Spleen (tissue), 11 donors: ENCODE results near the gene SNCB. TPM values are rescaled to one million over a fixed set of nuclear protein-coding genes. Genes with fewer than 3 reads are reported as not detected.

Experiments used
- DNase-seq: peaks from one replicate; pipeline ENCODE4 v3.0.0-alpha.2; 2020
- H3K27ac ChIP-seq, 8 donors: fragments of 200-600 bp; sonication (generic) in 7 of 8; 1 replicate in 4 of 8; 2 replicates in 4 of 8; pipeline versions ENCODE4 v1.5.0 to v1.8.0; 2016 to 2021; ENCODE audit warnings: inconsistent platforms in 4 of 8, mild to moderate bottlenecking in 4 of 8, moderate library complexity in 1 of 8
- H3K27me3 ChIP-seq, 7 donors: fragments of 200-600 bp; sonication (generic) in 6 of 7; replicated peaks in 1 of 7; 1 replicate in 4 of 7; 2 replicates in 3 of 7; pipeline versions ENCODE4 v1.5.0 to v1.8.0; 2016 to 2021; ENCODE audit warnings: inconsistent platforms in 3 of 7, mild to moderate bottlenecking in 1 of 7
- H3K36me3 ChIP-seq, 6 donors: fragments of 200-600 bp; sonication (generic) in 5 of 6; 1 replicate in 4 of 6; 2 replicates in 2 of 6; pipeline versions ENCODE4 v1.5.0 to v1.8.0; 2016 to 2021; ENCODE audit warnings: inconsistent platforms in 2 of 6
- H3K4me1 ChIP-seq, 6 donors: fragments of 200-600 bp; sonication (generic) in 5 of 6; 1 replicate in 3 of 6; 2 replicates in 3 of 6; pipeline versions ENCODE4 v1.5.0 to v1.8.0; 2016 to 2021; ENCODE audit warnings: inconsistent platforms in 3 of 6
- H3K4me3 ChIP-seq, 8 donors: fragments of 200-600 bp; sonication (generic) in 7 of 8; 1 replicate in 4 of 8; 2 replicates in 4 of 8; pipeline versions ENCODE4 v1.5.0 to v1.8.0; 2016 to 2021; ENCODE audit warnings: inconsistent platforms in 4 of 8, mild to moderate bottlenecking in 4 of 8, moderate library complexity in 2 of 8
- H3K9me3 ChIP-seq, 8 donors: fragments of 200-600 bp; sonication (generic) in 7 of 8; 1 replicate in 4 of 8; 2 replicates in 4 of 8; pipeline versions ENCODE4 v1.5.0 to v1.8.0; 2016 to 2021; ENCODE audit warnings: inconsistent platforms in 4 of 8
- CTCF ChIP-seq, 11 experiments: fragments of 200-600 bp in 7 of 11; fragments of 450-650 bp in 4 of 11; sonication (generic) in 4 of 11; IDR thresholded peaks in 8 of 11; conservative IDR thresholded peaks in 3 of 11; 1 replicate in 7 of 11; 2 replicates in 4 of 11; pipeline versions ENCODE4 v1.4.0 to v1.8.0; 2016 to 2021; ENCODE audit warnings: antibody characterized with exemption in 11 of 11, inconsistent platforms in 4 of 11, mild to moderate bottlenecking in 1 of 11
- POLR2A ChIP-seq, 3 donors: fragments of 450-650 bp; IDR thresholded peaks; one replicate each; pipeline ENCODE4 v1.5.1; 2017; ENCODE audit warnings: antibody characterized with exemption in 3 of 3, mild to moderate bottlenecking in 1 of 3
- POLR2AphosphoS5 ChIP-seq, 3 donors: sonication (generic); formaldehyde crosslinking; IDR thresholded peaks; one replicate each; pipeline ENCODE4 v1.5.1; 2017; ENCODE audit warnings: antibody characterized with exemption in 3 of 3
- WGBS, 5 donors: extraction: QIAGEN DNeasy Blood & Tissue Kit in 3 of 5; methylation state at CpG; one replicate each; pipeline versions ENCODE4 v1.1.5 to v1.1.7; 2013 to 2018; 5-methylcytosine and 5-hydroxymethylcytosine counted together
- intact Hi-C: fragments of 100-400 bp; cut with DNase I; formaldehyde crosslinking; loops from one replicate; pipeline ENCODE4 v1.15.0; 2023; ENCODE audit warnings: low total_unique reads
- polyA plus RNA-seq, 3 donors: library from polyadenylated mRNA; stranded (reverse); fragments of 200-250 nt; gene quantifications; one replicate each; pipeline ENCODE4 v1.2.1, GENCODE V29; 2013
- total RNA-seq, 7 donors: library from RNA; depleted of rRNA in 3 of 7; stranded (reverse); fragments of >200 nt in 3 of 7; fragmentation: NEBNext Ultra II Directional in 4 of 7; extraction: Animal tissue kit (Norgen Biotek cat#: 25700) in 4 of 7; gene quantifications; one replicate each; pipeline versions ENCODE4 v1.1.0 to v1.2.1, GENCODE V29; 2016 to 2021
- donor health status: healthy with polysubstance abuse.
- donor health status: DM: no; HTN: no; CAD: no; lungs with moderate emphysema.
- donor health status: DM: no; HTN: no; CAD: no.
- donor health status: Bipolar disorder and iron deficiency.
- donor health status: healthy.
- donor health status: DM: no; HTN: no; CAD: no.
- donor health status: DM: yes; HTN: yes; CAD: no.

SNCB gene
- total and polyA plus RNA-seq, 10 donors, result 0.19 to 0.41 (median 0.33) TPM; not detected in 7

- H3K27ac ChIP-seq, result no peak overlapping the region
- H3K4me1 ChIP-seq, result peaks cover 4 to 29% (median 22%) of the 10 kb centered on the region in 6 donors
- peak overlapping the region in 5 of 8 donors; percentile 6 to 53 (median 8) for H3K4me3 ChIP-seq
- peak; percentile 87 for DNase-seq
- 2 to 5% (median 3%) methylated on average over 6 to 31 of the region's 31 CpGs for WGBS, 5 donors
- H3K36me3 ChIP-seq, result no peaks in the 10 kb centered on the region
- intact Hi-C loops, result no loop called here
- no peak for TF ChIP-seq POLR2AphosphoS5 (IDR thresholded peaks at IDR 0.05)
- peak in 4 of 11 experiments; percentile 9 to 38 (median 14) for TF ChIP-seq CTCF (IDR thresholded peaks at IDR 0.05 in 8 of 11, conservative IDR thresholded peaks at IDR 0.05 in 3 of 11)
- TF ChIP-seq POLR2A (IDR thresholded peaks at IDR 0.05), result no peak
- peaks cover 7 to 86% (median 59%) of the 10 kb centered on the region in 7 donors for H3K27me3 ChIP-seq
- H3K9me3 ChIP-seq, result no peaks in the 10 kb centered on the region
These were observed 11.1 kb downstream of the SNCB start for GRCh38 chr5:176619203-176619568.

GRCh38 chr5:176618783-176619182 lies 11.6 kb downstream of the SNCB start:
- TF ChIP-seq CTCF (IDR thresholded peaks at IDR 0.05 in 8 of 11, conservative IDR thresholded peaks at IDR 0.05 in 3 of 11), result no peak
- TF ChIP-seq POLR2A (IDR thresholded peaks at IDR 0.05), result no peak
- TF ChIP-seq POLR2AphosphoS5 (IDR thresholded peaks at IDR 0.05), result no peak
- intact Hi-C loops, result no loop called here
- peak overlapping the region in 3 of 8 donors; percentile 6 to 53 (median 13) for H3K4me3 ChIP-seq

GRCh38 chr5:176616511-176616910 lies 13.8 kb downstream of the SNCB start:
- TF ChIP-seq POLR2A (IDR thresholded peaks at IDR 0.05), result no peak
- no peak for TF ChIP-seq CTCF (IDR thresholded peaks at IDR 0.05 in 8 of 11, conservative IDR thresholded peaks at IDR 0.05 in 3 of 11)
- TF ChIP-seq POLR2AphosphoS5 (IDR thresholded peaks at IDR 0.05), result no peak
- H3K27me3 ChIP-seq, result peaks cover 7 to 91% (median 56%) of the 10 kb centered on the region in 7 donors

More at GRCh38 chr5:176618783-176619182, 11.6 kb downstream of the SNCB start:
- Histone ChIP-seq H3K9me3 (no peaks in the 10 kb centered on the region), H3K4me1 (peaks cover 4 to 29% (median 22%) of the 10 kb centered on the region in 6 donors), H3K27ac (no peak overlapping the region), H3K27me3 (peaks cover 7 to 84% (median 59%) of the 10 kb centered on the region in 7 donors), H3K36me3 (no peaks in the 10 kb centered on the region)
- DNase-seq, result no peak
- 25 to 46% (median 28%) methylated on average over 11 to 19 of the region's 19 CpGs for WGBS, 5 donors

GRCh38 chr5:176614805-176615478 lies 15.4 kb downstream of the SNCB start:
- intact Hi-C loops, result no loop called here

More at GRCh38 chr5:176616511-176616910, 13.8 kb downstream of the SNCB start:
- no peaks in the 10 kb centered on the region for H3K36me3 ChIP-seq
- no peaks in the 10 kb centered on the region for H3K9me3 ChIP-seq
- H3K4me1 ChIP-seq, result peaks cover 4 to 31% (median 22%) of the 10 kb centered on the region in 6 donors
- WGBS, 5 donors, result 61 to 69% (median 65%) methylated on average over 7 of the region's 7 CpGs
- DNase-seq, result no peak
- no peak overlapping the region for H3K4me3 ChIP-seq
- intact Hi-C loops, result no loop called here
- H3K27ac ChIP-seq, result no peak overlapping the region

More at GRCh38 chr5:176614805-176615478, 15.4 kb downstream of the SNCB start:
- peaks cover 4 to 33% (median 22%) of the 10 kb centered on the region in 6 donors for H3K4me1 ChIP-seq
- no peak overlapping the region for H3K4me3 ChIP-seq
- DNase-seq, result no peak
- peaks cover 5 to 91% (median 48%) of the 10 kb centered on the region in 7 donors for H3K27me3 ChIP-seq
- WGBS, 5 donors, result 56 to 76% (median 67%) methylated on average over 8 of the region's 8 CpGs
- no peak overlapping the region for H3K27ac ChIP-seq
- TF ChIP-seq POLR2AphosphoS5 (IDR thresholded peaks at IDR 0.05) (no peak), POLR2A (IDR thresholded peaks at IDR 0.05) (no peak), CTCF (IDR thresholded peaks at IDR 0.05 in 8 of 11, conservative IDR thresholded peaks at IDR 0.05 in 3 of 11) (no peak)
- no peaks in the 10 kb centered on the region for H3K9me3 ChIP-seq
- no peaks in the 10 kb centered on the region for H3K36me3 ChIP-seq
